DMS 273 treated with DMSO at 0.1 percent for 48 hours (cell line): ENCODE results near the gene MPC2.

Experiments used
- DNase-seq: peaks from one replicate; lab custom pipeline; 2025; lab: John Stamatoyannopoulos, UW

MPC2 gene

DNA sequence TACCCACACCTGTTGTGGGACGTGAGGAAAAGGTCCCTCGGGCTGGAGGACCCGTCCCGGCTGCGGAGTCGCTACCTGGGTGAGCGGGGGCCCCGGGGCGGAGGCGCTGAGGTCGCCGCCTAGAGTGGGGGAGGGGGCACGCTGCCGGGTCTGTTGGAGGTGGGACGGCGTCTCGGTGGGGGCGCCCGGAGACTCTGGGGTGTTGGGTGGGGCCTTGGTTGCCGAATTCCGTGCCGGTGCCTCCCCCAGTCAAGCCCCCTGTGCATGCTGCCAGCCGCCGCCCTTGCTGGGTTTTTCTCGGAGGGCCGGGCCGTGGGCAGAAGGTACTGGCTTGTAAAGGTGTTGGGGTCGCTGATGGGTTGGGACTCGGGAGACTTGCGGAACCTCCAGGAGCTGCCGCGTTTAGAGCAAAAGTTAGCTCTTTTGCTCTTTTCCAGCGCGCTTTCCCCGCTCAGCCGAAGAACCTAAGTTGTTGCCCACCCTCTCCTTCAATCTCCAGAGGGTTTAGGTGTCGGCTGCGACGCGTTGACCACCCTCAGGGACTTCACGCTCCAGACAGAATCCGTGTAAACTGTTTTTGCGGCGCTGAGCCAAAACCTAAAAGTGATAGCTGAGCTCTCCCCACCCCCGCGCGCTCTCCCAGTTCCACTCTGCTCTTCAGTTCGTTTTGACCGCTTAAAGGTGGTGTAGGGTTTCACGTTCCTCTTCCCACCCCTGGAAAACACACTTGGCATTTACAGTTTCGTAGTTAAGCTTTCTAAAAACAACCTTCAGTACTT lies at the start of gene MPC2:
Gene MPC2 (minus strand): TSS at position 143 of the 779 bp plus-strand sequence. CDS start 1,231 bp downstream, outside the sequence.
- peak; percentile 85 for DNase-seq

DNA sequence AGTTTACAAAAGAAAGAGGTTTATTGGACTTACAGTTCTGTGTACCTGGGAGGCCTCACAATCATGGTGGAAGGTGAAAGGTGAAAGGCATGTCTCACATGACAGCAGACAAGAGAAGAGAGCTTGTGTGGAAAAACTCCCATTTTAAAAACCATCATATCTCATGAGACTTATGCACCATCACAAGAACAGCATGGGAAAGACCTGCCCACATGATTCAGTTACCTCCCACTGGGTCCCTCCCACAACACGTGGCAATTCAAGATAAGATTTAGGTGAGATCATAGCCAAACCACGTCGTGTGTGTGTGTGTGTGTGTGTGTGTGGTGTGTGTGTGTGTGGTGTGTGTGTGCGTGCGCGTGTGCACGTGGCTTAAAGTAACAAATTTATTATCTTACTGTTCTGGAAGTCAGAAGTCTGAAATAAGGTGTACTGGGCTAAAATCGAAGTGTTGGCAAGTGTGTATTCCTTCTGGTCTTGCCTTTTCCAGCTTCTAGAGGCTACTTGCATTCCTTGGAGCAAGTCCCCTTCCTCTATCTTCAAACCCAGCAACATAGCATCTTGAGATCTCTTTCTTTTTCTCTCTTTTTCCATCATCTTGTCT lies 48.1 kb upstream of the MPC2 start:
- no peak for DNase-seq

- DNase-seq, result no peak
Measured at GRCh38 chr1:167983797-167984420, 47.0 kb upstream of the MPC2 start.

GRCh38 chr1:167981933-167982332 lies 45.1 kb upstream of the MPC2 start:
- no peak for DNase-seq

DNA sequence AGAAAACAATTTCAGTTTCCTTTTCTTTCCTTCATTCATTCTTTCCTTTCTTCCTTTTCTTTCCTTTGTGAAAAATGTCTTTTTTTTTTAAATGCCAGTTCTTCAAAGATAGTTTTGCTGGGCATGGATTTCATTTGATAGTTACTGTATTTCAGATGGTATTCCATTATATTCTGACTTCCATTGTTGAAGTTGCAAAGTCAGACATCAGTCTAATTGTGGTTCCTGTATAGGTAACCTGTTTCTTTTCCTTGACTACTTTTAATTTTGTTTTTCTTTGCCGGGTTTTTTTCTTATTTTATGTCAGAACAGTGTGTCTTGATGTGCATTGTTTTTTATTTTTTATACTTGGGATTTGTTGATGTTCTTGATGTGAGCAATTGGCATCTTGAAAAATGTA lies 40.4 kb upstream of the MPC2 start:
- no peak for DNase-seq

DNA sequence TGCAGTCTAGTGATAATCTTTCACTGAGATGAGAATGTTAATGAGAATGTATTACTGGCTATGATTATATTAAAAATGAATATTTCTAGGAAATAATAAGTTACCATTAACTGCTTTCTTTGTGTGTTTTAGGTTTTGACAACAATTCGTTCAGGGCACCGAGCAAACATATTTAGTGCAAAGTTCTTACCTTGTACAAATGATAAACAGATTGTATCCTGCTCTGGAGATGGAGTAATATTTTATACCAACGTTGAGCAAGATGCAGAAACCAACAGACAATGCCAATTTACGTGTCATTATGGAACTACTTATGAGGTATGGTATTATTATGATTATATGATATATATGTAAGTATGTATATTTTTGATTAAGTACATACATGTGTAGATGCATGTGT lies 37.8 kb upstream of the MPC2 start:
- DNase-seq, result no peak

DNA sequence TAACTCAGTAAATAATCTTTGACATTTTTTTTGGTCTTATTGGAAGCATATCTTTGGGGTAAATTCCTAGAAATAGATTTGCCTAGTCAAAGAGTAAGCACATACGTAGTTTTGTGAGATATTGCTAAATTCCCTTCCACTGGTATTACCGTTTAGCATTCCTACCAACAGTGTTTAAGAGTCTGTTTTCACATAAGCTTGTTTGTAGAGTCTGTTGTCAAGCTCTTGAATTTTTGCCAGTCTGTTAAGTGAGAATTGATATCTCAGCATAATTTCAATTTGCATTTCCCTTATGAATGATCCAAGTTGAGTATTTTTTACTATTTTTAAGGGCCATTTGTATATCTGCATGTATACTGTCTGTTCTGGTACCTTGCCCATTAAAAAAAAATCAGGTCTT lies 37.0 kb upstream of the MPC2 start:
- no peak for DNase-seq

DNA sequence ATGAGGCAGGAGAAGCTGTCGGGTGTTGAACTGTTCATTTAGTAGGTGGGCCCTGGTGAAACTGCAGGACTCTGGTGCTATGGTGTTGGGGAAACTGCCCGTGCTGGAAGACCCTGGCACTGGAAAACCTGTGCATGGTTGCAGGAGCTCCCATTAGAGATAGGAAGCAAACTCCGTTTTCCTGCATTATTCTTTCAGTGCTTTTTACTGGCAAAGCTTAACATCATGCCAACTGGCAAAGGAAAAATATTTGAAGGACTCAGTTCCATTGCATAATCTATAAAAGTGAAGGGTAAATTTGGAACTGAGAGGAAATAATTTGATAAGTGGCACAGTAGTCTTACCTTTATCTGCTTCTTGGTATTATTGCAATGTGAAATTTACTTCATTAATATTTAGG lies 31.7 kb upstream of the MPC2 start:
- no peak for DNase-seq

GRCh38 chr1:167966050-167966449 lies 29.2 kb upstream of the MPC2 start:
- DNase-seq, result no peak

DNA sequence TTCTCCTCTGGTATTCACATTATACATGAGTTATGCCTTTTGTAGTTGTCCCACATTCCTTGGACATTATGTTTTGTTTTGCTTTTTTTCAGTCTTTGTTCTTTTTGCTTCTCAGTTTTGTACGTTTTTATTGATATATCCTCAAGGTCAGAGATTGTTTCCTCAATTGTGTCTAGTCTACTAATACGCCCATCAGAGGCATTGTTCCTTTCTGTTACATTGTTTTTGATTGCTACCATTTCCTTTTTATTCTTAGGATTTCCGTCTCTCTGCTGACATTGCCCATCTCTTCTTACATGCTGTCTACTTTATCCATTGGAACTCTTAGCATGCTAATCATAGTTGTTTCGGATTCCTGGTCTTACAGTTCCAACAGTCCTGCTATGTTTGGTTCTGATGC lies 27.8 kb upstream of the MPC2 start:
- no peak for DNase-seq

- no peak for DNase-seq
Measured at GRCh38 chr1:167957710-167958109, 20.8 kb upstream of the MPC2 start.

DNA sequence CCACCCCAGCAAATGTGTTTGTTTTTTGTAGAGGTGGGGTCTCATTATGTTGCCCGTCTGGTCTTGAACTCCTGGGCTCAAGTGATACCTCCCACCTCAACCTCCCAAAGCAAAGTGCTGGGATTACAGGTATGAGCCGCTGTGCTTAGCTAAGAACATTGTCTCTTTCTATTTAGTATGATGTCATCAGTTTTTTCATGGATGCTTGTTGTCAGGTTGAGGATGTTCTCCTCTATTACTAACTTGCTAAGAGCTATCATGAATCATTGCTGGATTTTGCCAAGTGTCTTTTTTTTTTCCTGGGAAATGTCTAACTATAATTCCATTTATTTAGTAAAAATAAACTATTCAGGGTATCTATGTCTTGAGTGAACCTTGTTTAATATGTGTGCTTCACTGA lies 19.0 kb upstream of the MPC2 start:
- DNase-seq, result peak; percentile 11

GRCh38 chr1:167950569-167950968 lies 13.7 kb upstream of the MPC2 start:
- DNase-seq, result no peak

DNA sequence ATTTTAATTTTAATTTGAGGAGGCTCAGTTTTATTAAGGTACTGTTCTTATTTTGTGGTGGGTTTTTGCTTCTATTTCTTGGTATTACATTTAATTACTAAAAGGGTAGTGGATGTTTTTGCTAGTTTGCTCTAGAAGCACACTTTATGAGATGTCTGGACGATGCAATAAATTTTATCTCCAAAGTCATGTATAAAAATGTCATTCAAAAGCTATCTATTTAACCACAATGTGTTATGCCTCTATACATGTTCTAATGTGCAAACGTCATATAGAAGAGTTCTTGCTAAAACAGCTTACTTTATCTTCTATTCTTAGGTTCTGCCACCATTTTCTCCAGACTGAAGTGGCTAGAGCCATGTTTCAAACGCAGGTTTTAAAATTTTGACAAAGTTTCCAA lies 12.9 kb upstream of the MPC2 start:
- DNase-seq, result no peak

GRCh38 chr1:167947733-167948132 lies 10.9 kb upstream of the MPC2 start:
- no peak for DNase-seq

DNA sequence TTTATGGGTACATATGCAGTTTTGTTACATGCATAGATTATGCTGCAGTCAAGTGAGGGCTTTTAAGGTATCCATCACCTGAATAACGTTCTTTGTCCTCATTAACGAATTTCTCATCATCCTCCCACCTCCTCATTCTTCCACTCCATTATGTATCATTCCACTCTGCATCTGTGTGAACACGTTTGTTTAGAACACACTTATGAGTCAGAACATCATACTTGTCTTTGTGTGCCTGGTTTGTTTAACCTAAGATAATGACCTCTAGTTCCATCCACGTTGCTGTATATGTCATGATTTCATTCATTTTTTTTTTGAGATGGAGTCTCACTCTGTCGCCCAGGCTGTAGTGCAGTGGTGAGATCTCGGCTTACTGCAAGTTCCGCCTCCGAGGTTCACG lies 6.7 kb upstream of the MPC2 start:
- DNase-seq, result no peak

DNA sequence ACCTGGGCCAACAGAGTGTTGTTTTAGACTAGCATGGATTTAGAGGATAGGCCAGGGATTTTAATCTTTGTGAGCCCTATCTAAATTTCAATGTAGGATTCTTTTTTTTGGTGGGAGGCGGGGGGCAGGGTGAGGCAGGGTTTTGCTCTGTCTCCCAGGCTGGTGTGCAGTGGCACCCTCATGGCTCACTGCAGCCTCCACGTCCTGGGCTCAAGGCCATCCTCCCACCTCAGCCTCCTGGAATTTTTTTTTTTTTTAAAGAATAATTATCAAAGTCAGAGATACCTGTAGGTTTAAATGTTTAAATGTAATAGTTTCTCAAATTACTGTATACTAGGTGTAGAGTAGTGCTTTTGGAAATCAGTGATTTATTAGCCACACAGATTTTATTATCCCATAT lies 3.4 kb upstream of the MPC2 start:
- no peak for DNase-seq

- DNase-seq, result no peak
Measured at GRCh38 chr1:167938080-167938636, 1.3 kb upstream of the MPC2 start.

DNA sequence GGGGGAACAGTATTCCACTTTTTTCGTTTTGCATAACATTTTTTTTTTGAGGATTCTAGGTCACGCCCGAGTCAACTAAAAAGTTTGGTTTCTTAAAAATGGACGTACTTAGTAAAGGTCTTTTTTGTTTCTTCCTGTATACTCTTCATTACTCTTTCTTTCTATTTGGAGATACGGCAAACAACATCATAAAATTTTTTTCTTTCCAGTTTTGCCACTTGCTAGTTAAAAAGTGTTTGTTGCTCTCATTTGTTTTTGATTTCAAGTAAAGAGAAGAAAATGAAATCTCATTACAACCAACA lies 788 bp upstream of the MPC2 start:
- DNase-seq, result no peak

DNA sequence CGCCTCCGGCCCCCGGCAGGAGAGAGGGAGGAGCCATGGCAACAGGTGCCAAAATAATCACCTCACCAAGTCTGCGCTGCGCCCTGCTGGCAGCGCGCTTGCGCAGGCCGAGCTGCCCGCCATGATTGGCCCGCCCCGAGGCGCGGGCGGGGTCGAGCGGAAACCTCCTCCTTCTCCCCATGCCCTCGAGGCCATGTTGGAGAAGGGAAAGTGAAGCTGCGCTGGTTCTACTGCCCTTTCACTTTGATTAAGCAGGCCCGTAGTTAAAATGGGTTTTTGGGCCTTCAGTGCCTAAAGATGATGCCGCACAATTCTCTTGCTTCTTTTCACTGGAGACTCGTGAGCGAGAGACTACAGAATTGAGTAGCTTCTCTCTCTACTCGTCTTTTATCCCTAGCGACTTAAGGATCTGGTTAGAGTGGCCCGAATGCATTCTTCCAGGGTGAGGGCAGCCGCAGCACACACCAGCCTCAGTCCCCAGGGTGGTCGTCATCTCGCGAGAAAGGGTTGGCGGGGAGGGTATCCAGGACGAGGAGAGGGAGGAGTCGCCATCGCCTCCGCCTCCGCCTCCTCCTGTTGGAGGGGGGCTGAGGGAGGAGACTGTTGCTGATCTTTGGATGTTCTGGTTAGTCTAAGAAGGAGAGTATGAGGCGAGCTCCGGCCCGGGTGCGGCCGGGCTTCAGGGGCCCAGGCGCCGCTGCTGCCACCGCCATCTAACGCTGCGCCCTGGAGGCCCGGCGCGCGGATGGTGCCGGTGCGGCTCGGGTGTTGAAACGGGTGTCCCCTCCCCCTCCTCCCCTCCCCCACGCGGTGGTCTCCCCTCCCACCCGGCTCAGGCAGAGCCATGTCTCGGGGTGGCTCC lies 573 bp downstream of the MPC2 start, which contains the start of gene DCAF6:
Gene DCAF6 (plus strand): TSS at position 616 of the 862 bp plus-strand sequence. CDS start 229 bp downstream, at position 845.
- DNase-seq, result peak; percentile 94

GRCh38 chr1:167935216-167936067 lies 1.4 kb downstream of the MPC2 start:
- peak; percentile 15 for DNase-seq
